Right cardiac atrium (tissue), 5 donors: ENCODE data around the gene IL22RA2. TPM values are rescaled to one million over a fixed set of nuclear protein-coding genes. Genes with fewer than 3 reads are reported as not detected.

ENCODE experiments used
- ATAC-seq, 2 donors: fragments of 200-7000 bp; cut with Tn5 transposase; one replicate each; pipeline versions ENCODE4 v1.8.0 to v1.9.1; 2020; ENCODE audit warnings: moderate library complexity in 2 of 2, mild to moderate bottlenecking in 1 of 2
- DNase-seq, 3 donors: peaks; one replicate each; pipeline ENCODE4 v3.0.0-alpha.2; 2020
- H3K27ac ChIP-seq: one replicate; pipeline ENCODE4 v1.5.1; 2013; ENCODE audit warnings: mild to moderate bottlenecking, low read length, control low read depth, moderate library complexity
- H3K27me3 ChIP-seq: one replicate; pipeline ENCODE4 v1.6.1; 2013; ENCODE audit not compliant: control insufficient read depth, insufficient read depth
- H3K4me1 ChIP-seq: one replicate; pipeline ENCODE4 v1.6.1; 2013; ENCODE audit warnings: low read length; ENCODE audit not compliant: control insufficient read depth, insufficient read depth
- H3K4me3 ChIP-seq: one replicate; pipeline ENCODE4 v1.5.1; 2013; ENCODE audit warnings: low read length, control low read depth
- H3K9me3 ChIP-seq: one replicate; pipeline ENCODE4 v1.6.1; 2013; ENCODE audit warnings: low read length; ENCODE audit not compliant: control insufficient read depth
- WGBS: extraction: QIAGEN DNeasy Blood & Tissue Kit; methylation state at CpG from one replicate; pipeline ENCODE4 v1.1.7; 2013; 5-methylcytosine and 5-hydroxymethylcytosine counted together
- intact Hi-C, 4 donors: fragments of 100-400 bp; cut with DNase I; formaldehyde crosslinking; loops; one replicate each; pipeline versions ENCODE4 v1.11.0 to v1.14.0; 2022 to 2023
- polyA plus RNA-seq: library from polyadenylated mRNA; stranded (reverse); fragments of 200-250 nt; gene quantifications from one replicate; pipeline ENCODE4 v1.2.3, GENCODE V29; 2013
- total RNA-seq, 4 donors: library from RNA; stranded (reverse); fragmentation: NEBNext Ultra II Directional; extraction: Animal tissue kit (Norgen Biotek cat#: 25700); gene quantifications; one replicate each; pipeline ENCODE4 v1.2.1, GENCODE V29; 2021
- donor health status: healthy with polysubstance abuse.
- donor health status: DM: no; HTN: yes; CAD: no.
- donor health status: DM: no; HTN: no; CAD: no.
- donor health status: DM: no; HTN: yes; CAD: no; lungs with severe emphysema.
- donor health status: DM: yes; HTN: yes; CAD: no.

The IL22RA2 gene
- total and polyA plus RNA-seq, 5 donors = 0.05 to 0.14 (median 0.10) TPM; not detected in 1

DNA sequence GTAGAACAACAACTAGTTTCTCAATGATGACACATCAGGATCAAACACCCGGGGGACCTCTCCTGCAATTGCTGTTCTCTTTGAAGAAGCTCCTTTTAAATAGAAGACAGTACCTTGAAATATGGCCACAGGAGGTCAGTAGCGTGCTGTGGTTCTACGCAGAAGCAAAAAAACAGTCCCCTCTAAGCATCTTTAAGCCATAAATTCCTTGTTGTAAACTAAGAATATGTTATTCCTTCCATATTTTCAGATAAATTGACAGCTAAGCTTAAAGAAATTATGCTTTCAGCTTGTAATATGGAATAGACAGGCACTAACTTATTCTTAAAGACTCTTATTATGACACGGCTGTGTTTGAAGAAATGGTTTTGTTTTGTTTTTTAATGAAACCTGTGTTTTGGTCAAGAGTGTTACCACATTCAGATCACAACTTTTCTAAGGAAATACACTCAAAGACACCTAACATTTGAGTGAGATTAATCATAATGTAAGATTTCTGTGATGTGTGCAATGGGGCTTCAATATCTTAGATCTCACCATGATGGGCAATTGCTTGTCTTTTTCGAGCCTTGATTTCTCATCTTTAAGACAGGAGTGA is 78.9 kb downstream of the IL22RA2 start:
- intact Hi-C loops = loop anchor here (5.0 to 10.0 kb wide), 6 partner anchors 100 to 550 kb away; partner anchors contain the start of gene IFNGR1 (in 1 of the 4)
- WGBS = 40% methylated on average over 5 of the region's 5 CpGs
- H3K9me3 ChIP-seq = no peaks in the 10 kb centered on the region
- peaks cover 6% of the 10 kb centered on the region for H3K4me1 ChIP-seq
- DNase-seq (peak in 2 of 3 donors; percentile 35 to 61), ATAC-seq (peak; percentile 69 to 81)
- no peaks in the 10 kb centered on the region for H3K27me3 ChIP-seq
- no peak overlapping the region for H3K4me3 ChIP-seq
- no peak overlapping the region for H3K27ac ChIP-seq

Other genes with a start within 250 kb of the IL22RA2 start
- gene IL20RA, start 128.7 kb downstream of the IL22RA2 start, total RNA-seq = 1 to 10 TPM in 2 of 4 donors, under 1 TPM in 2; 0.11 to 2.5 (median 1.3) TPM
- 3.7 TPM for gene IL20RA, start 128.7 kb downstream of the IL22RA2 start, polyA plus RNA-seq
- gene IFNGR1, start 45.7 kb upstream of the IL22RA2 start, total RNA-seq = 100 to 1,000 TPM; 115 to 157 (median 141) TPM
- gene IFNGR1, start 45.7 kb upstream of the IL22RA2 start, polyA plus RNA-seq = 125 TPM